Neural crest cell (in vitro differentiated cells): ENCODE data around the gene DCN. TPM values are rescaled to one million over a fixed set of nuclear protein-coding genes. Genes with fewer than 3 reads are reported as not detected.

Experiments
- DNase-seq: peaks from one replicate; pipeline ENCODE4 v3.0.0; 2021; ENCODE audit warnings: low read depth, mixed read lengths, low spot score
- H3K27ac Mint-ChIP-seq: one replicate; pipeline ENCODE4 v1.8.0; 2021; ENCODE audit warnings: mild to moderate bottlenecking, mixed read lengths; ENCODE audit not compliant: unreplicated experiment
- H3K27me3 Mint-ChIP-seq: 2 replicates; pipeline ENCODE4 v1.8.0; 2021; ENCODE audit warnings: low read depth, mild to moderate bottlenecking, mixed read lengths
- H3K36me3 Mint-ChIP-seq: 2 replicates; pipeline ENCODE4 v1.8.0; 2021; ENCODE audit warnings: low read depth, mild to moderate bottlenecking, mixed read lengths
- H3K4me1 Mint-ChIP-seq: 2 replicates; pipeline ENCODE4 v1.8.0; 2021; ENCODE audit warnings: mixed read lengths
- H3K4me3 Mint-ChIP-seq: one replicate; pipeline ENCODE4 v1.8.0; 2021; ENCODE audit warnings: mild to moderate bottlenecking, mixed read lengths
- H3K9me3 Mint-ChIP-seq: 2 replicates; pipeline ENCODE4 v1.8.0; 2021; ENCODE audit warnings: mixed read lengths
- total RNA-seq: library from RNA; stranded (reverse); gene quantifications from 2 replicates; pipeline ENCODE4 v1.2.1, GENCODE V29; 2021
- TF ChIP-seq, protein P1 (sequence below): fragments of 200-600 bp; sonication (generic); conservative IDR thresholded peaks from 2 replicates; pipeline ENCODE4 v1.5.0; 2021; ENCODE audit warnings: antibody characterized with exemption, mild to moderate bottlenecking

Gene DCN
- total RNA-seq, 1 donor from 2014 or later = 19.6 TPM

DNA sequence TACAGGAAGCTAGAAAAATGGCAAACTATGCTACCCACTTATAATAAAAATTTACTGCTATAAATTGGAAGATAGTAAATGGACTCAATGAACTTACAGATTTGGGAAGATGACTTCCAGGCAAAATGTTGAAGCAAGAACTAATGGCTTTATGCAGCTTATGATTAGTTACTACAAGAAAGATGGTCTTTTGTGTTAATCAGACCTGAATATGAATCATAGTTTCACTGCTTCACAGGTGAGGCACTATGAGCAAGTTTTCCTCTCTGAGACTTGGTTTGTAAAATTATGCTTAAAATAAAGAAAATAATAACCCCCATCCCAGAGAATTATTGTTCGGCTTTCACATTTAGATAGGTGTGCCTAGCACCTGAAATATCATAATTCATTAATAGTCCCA, 19.8 kb upstream of the DCN start:
- H3K4me3 Mint-ChIP-seq = no peak overlapping the region
- no peak for DNase-seq
- H3K27ac Mint-ChIP-seq = no peak overlapping the region
- peaks cover 10% of the 10 kb centered on the region for H3K4me1 Mint-ChIP-seq
- no peaks in the 10 kb centered on the region for H3K27me3 Mint-ChIP-seq
- H3K36me3 Mint-ChIP-seq = no peaks in the 10 kb centered on the region
- TF ChIP-seq, protein P1, sequence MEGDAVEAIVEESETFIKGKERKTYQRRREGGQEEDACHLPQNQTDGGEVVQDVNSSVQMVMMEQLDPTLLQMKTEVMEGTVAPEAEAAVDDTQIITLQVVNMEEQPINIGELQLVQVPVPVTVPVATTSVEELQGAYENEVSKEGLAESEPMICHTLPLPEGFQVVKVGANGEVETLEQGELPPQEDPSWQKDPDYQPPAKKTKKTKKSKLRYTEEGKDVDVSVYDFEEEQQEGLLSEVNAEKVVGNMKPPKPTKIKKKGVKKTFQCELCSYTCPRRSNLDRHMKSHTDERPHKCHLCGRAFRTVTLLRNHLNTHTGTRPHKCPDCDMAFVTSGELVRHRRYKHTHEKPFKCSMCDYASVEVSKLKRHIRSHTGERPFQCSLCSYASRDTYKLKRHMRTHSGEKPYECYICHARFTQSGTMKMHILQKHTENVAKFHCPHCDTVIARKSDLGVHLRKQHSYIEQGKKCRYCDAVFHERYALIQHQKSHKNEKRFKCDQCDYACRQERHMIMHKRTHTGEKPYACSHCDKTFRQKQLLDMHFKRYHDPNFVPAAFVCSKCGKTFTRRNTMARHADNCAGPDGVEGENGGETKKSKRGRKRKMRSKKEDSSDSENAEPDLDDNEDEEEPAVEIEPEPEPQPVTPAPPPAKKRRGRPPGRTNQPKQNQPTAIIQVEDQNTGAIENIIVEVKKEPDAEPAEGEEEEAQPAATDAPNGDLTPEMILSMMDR = no peak
- H3K9me3 Mint-ChIP-seq = peaks cover 11% of the 10 kb centered on the region

DNA sequence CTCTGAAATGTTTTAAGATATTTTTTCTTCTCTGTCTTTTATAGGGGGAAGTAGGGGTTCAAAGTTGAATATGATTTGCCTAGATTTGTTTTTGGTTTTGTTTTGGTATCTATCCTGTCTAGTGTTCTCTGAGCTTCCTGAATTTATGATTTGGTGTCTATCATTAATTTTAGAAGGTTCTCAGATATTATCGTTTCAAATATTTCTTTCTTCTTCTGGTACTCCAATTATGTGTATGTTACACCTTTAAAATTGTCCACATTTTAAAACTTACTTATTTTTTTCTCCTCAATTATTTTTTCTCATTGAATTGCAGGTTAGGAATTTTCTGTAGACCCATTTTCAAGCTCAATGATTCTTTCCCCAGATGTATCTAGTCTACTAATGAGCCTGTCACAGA, 13.8 kb upstream of the DCN start:
- Mint-ChIP-seq H3K4me1 (no peaks in the 10 kb centered on the region), H3K27ac (no peak overlapping the region), H3K9me3 (peaks cover 18% of the 10 kb centered on the region), H3K4me3 (no peak overlapping the region), H3K27me3 (no peaks in the 10 kb centered on the region), H3K36me3 (peaks cover 5% of the 10 kb centered on the region)
- TF ChIP-seq, protein P1 = no peak
- no peak for DNase-seq

DNA sequence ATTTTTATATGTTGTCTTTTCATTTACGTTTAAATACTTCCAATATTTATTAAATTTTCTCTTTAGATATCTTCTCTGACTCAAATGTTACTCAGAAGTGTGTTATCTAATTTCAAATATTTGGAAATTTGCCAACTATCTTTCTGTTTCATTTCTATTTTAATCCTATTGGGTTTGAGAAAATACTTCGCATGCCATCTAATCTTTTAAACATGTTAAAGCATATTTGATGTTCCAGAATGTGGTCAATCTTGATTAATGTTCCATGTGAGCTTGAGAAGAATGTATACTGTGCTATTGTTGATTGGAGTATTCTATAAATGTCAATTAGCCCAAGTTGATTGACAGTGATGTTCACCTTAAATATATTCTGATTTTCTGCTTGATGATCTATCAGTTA, 11.9 kb upstream of the DCN start:
- Mint-ChIP-seq H3K27me3 (no peaks in the 10 kb centered on the region), H3K9me3 (peaks cover 18% of the 10 kb centered on the region), H3K4me1 (peaks cover 7% of the 10 kb centered on the region), H3K27ac (no peak overlapping the region), H3K4me3 (no peak overlapping the region), H3K36me3 (peaks cover 5% of the 10 kb centered on the region)
- TF ChIP-seq, protein P1 = no peak
- DNase-seq = no peak

DNA sequence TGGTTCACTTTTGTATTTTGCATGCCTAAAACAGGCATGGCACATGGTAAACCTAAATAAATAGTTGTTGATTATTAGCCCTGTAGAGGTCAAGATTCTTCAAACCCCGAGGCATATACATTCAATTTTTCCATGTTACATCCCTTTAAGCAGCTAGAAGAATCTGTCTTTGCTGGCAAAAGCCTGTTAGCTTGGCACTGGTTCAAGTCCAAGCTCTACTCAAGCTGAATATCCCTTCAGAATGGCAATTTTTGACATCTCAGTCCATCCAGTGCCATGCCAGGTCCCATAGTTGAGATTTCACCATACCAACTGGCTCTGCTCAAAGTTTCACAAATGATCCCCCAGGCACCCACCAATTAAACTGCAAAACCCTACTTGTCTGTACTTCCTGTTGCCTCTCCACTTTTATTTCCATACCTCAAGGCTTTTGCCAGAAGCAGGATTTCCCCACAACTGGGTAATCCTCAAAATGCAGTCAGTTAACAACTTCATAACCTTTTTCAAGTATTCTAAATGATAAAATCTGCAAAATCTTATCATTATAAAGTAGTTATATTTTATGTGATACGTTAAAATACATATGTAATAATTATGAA, 9.0 kb upstream of the DCN start:
- H3K36me3 Mint-ChIP-seq = peaks cover 3% of the 10 kb centered on the region
- H3K4me3 Mint-ChIP-seq = no peak overlapping the region
- no peak overlapping the region for H3K27ac Mint-ChIP-seq
- no peak for DNase-seq
- peaks cover 9% of the 10 kb centered on the region for H3K9me3 Mint-ChIP-seq
- H3K4me1 Mint-ChIP-seq = peaks cover 21% of the 10 kb centered on the region
- TF ChIP-seq, protein P1 = no peak
- H3K27me3 Mint-ChIP-seq = no peaks in the 10 kb centered on the region

DNA sequence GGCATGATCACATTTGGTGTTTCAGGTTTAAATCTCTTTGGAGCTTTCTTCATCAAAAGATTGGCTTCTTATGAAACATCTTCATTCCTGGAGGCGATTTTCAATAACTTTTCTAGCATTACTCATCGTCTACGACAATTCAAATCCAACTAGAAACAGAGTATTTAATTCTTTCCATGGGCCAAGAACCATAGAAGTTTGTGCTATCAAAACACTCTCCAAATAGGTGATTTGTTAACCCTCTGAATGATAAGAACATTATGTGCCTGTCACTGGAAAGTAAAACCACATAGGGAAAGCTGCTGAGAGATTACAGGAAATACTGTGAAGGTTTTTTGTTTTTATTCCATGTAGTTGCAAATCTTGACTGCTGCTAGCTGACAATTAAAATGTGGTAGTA, 6.9 kb upstream of the DCN start:
- no peaks in the 10 kb centered on the region for H3K36me3 Mint-ChIP-seq
- DNase-seq = no peak
- H3K4me1 Mint-ChIP-seq = peaks cover 21% of the 10 kb centered on the region
- H3K9me3 Mint-ChIP-seq = peaks cover 3% of the 10 kb centered on the region
- TF ChIP-seq, protein P1 = no peak
- H3K27me3 Mint-ChIP-seq = no peaks in the 10 kb centered on the region
- no peak overlapping the region for H3K27ac Mint-ChIP-seq
- no peak overlapping the region for H3K4me3 Mint-ChIP-seq
